ENCODE measurements around the gene CLNK.

The CLNK gene

DNA sequence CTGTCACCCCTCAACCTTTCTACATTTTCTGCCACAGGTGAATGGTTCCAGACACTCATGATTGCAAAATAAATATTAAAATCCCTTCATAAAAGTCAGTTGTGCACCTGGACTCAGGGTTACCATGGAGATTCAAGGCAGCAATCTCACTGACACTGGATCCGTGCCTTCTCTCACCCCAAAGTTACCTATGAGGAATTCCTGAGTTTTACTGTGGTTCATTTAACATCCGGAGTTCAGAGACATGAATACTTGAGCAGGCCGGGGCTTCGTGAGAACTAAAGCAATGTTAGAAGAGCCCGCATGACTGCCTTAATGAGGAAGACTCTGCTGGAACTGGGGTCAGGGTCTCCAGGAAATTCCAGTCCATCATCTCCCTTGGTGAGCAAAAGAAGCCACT lies 12.5 kb upstream of the CLNK start:
- H3K4me1 ChIP-seq (ENCODE audit: low read length) = no peaks in the 10 kb centered on the region
- H3K9me3 ChIP-seq (ENCODE audit: insufficient read depth, low read length) = no peaks in the 10 kb centered on the region
- TF ChIP-seq, protein P1, sequence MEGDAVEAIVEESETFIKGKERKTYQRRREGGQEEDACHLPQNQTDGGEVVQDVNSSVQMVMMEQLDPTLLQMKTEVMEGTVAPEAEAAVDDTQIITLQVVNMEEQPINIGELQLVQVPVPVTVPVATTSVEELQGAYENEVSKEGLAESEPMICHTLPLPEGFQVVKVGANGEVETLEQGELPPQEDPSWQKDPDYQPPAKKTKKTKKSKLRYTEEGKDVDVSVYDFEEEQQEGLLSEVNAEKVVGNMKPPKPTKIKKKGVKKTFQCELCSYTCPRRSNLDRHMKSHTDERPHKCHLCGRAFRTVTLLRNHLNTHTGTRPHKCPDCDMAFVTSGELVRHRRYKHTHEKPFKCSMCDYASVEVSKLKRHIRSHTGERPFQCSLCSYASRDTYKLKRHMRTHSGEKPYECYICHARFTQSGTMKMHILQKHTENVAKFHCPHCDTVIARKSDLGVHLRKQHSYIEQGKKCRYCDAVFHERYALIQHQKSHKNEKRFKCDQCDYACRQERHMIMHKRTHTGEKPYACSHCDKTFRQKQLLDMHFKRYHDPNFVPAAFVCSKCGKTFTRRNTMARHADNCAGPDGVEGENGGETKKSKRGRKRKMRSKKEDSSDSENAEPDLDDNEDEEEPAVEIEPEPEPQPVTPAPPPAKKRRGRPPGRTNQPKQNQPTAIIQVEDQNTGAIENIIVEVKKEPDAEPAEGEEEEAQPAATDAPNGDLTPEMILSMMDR (IDR thresholded peaks at IDR 0.05; ENCODE audit: low read depth, low read length) = no peak
- TF ChIP-seq EZH2phosphoT487 (IDR thresholded peaks at IDR 0.05; ENCODE audit: low read depth) = no peak
- no peaks in the 10 kb centered on the region for H3K27me3 ChIP-seq (ENCODE audit: low read depth, low read length)
- H3K79me2 ChIP-seq (ENCODE audit: low read length) = no peaks in the 10 kb centered on the region
- H3K4me2 ChIP-seq (ENCODE audit: low read length) = no peak overlapping the region
- H3K9ac ChIP-seq (ENCODE audit: low read length) = no peak overlapping the region
- H3K4me3 ChIP-seq (ENCODE audit: low read length) = no peak overlapping the region
- H2AFZ ChIP-seq (ENCODE audit: low read depth, low read length) = no peak overlapping the region
- no peaks in the 10 kb centered on the region for H3K36me3 ChIP-seq (replicated peaks; ENCODE audit: low read depth, low read length)
- no peaks in the 10 kb centered on the region for H4K20me1 ChIP-seq (ENCODE audit: insufficient read depth, low read length)
- no peak overlapping the region for H3K27ac ChIP-seq (ENCODE audit: low read length)

DNA sequence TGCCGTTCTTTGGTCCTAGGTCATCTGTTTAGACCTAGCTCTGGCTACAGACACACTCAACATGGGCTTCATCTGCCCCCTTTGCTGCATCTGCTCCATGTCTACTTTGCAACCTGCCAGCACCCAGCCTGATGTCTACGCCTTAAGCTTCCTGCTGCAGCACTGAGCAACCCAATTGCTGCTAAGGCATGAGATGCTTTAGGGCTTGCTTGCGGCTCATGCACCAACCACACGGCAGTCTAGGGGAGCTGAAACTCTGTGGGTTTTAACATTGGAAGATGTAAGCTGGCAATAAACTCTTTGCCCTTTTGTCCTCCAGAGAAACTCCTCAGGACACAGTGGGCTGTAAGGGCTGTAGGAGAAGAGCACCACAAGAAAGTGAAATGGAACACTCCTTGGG lies 11.7 kb upstream of the CLNK start:
- H3K9ac ChIP-seq (ENCODE audit: low read length) = no peak overlapping the region
- TF ChIP-seq EZH2phosphoT487 (IDR thresholded peaks at IDR 0.05; ENCODE audit: low read depth) = no peak
- TF ChIP-seq, protein P1 (IDR thresholded peaks at IDR 0.05; ENCODE audit: low read depth, low read length) = no peak

DNA sequence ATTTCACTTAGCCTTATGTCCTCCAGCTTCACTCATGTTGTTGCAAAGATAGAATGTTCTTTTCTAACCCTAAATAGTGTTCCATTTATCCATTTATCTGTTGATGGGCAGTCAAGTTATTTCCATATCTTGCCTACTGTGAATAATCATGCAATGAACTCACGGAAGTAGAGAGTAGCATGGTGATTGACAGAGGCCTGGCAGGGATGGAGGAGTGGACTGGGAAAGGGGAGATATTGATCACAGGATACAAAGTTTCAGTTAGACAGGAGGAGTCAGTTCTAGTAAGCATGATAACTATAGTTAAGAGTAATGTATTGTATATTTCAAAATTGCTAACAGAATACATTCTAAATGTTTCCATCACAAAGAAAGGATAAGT lies 10.3 kb upstream of the CLNK start:
- H3K4me3 ChIP-seq (ENCODE audit: low read length) = no peak overlapping the region
- H3K27me3 ChIP-seq (ENCODE audit: low read depth, low read length) = no peaks in the 10 kb centered on the region
- no peaks in the 10 kb centered on the region for H3K36me3 ChIP-seq (replicated peaks; ENCODE audit: low read depth, low read length)
- H3K79me2 ChIP-seq (ENCODE audit: low read length) = no peaks in the 10 kb centered on the region
- no peak overlapping the region for H3K27ac ChIP-seq (ENCODE audit: low read length)
- H3K4me2 ChIP-seq (ENCODE audit: low read length) = no peak overlapping the region
- no peak overlapping the region for H3K9ac ChIP-seq (ENCODE audit: low read length)
- no peak overlapping the region for H2AFZ ChIP-seq (ENCODE audit: low read depth, low read length)
- no peaks in the 10 kb centered on the region for H3K9me3 ChIP-seq (ENCODE audit: insufficient read depth, low read length)
- TF ChIP-seq, protein P1 (IDR thresholded peaks at IDR 0.05; ENCODE audit: low read depth, low read length) = no peak
- no peak for TF ChIP-seq EZH2phosphoT487 (IDR thresholded peaks at IDR 0.05; ENCODE audit: low read depth)
- peaks cover 10% of the 10 kb centered on the region for H3K4me1 ChIP-seq (ENCODE audit: low read length)
- H4K20me1 ChIP-seq (ENCODE audit: insufficient read depth, low read length) = no peaks in the 10 kb centered on the region

More for the DNA sequence above, 11.7 kb upstream of the CLNK start:
- Histone ChIP-seq H3K27me3 (ENCODE audit: low read depth, low read length) (no peaks in the 10 kb centered on the region), H3K9me3 (ENCODE audit: insufficient read depth, low read length) (no peaks in the 10 kb centered on the region), H3K4me2 (ENCODE audit: low read length) (no peak overlapping the region), H3K36me3 (replicated peaks; ENCODE audit: low read depth, low read length) (no peaks in the 10 kb centered on the region), H3K4me1 (ENCODE audit: low read length) (no peaks in the 10 kb centered on the region), H3K79me2 (ENCODE audit: low read length) (no peaks in the 10 kb centered on the region), H3K27ac (ENCODE audit: low read length) (no peak overlapping the region), H4K20me1 (ENCODE audit: insufficient read depth, low read length) (no peaks in the 10 kb centered on the region), H3K4me3 (ENCODE audit: low read length) (no peak overlapping the region), H2AFZ (ENCODE audit: low read depth, low read length) (no peak overlapping the region)

DNA sequence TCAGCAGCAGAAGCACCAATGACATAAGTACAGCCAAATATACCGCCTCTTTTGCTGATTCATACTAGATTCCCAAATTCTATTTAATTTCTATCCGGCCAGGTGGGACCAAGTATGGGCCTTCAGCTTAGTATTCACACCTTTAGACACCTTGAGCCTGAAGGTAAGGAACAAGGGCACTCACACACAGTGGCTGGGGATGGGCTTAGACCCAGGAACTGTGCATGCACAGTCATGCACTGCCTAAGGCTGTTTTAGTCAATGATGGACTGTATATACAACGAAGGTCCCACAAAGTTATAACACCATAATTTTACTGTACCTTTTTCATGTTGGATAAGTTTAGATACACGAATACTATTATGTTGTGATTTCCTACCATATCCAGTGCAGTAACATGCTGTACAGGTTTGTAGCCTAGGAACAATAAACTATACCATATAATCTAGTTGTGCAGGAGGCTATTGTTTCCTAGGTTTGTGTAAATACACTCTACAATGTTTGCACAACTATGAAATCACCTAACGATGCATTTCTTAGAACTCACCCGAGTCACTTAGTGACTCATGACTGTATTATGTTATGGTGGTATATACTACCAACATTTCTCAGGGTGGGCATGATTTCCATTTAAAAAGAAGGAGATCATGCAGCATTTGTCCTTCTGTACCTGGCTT lies 9.7 kb upstream of the CLNK start:
- Histone ChIP-seq H3K79me2 (ENCODE audit: low read length) (no peaks in the 10 kb centered on the region), H3K9me3 (ENCODE audit: insufficient read depth, low read length) (no peaks in the 10 kb centered on the region), H3K27me3 (ENCODE audit: low read depth, low read length) (no peaks in the 10 kb centered on the region), H4K20me1 (ENCODE audit: insufficient read depth, low read length) (no peaks in the 10 kb centered on the region), H2AFZ (ENCODE audit: low read depth, low read length) (no peak overlapping the region), H3K36me3 (replicated peaks; ENCODE audit: low read depth, low read length) (no peaks in the 10 kb centered on the region), H3K4me3 (ENCODE audit: low read length) (no peak overlapping the region), H3K9ac (ENCODE audit: low read length) (no peak overlapping the region), H3K4me2 (ENCODE audit: low read length) (no peak overlapping the region), H3K27ac (ENCODE audit: low read length) (no peak overlapping the region), H3K4me1 (ENCODE audit: low read length) (peaks cover 15% of the 10 kb centered on the region)
- TF ChIP-seq, protein P1 (IDR thresholded peaks at IDR 0.05; ENCODE audit: low read depth, low read length) = no peak
- no peak for TF ChIP-seq EZH2phosphoT487 (IDR thresholded peaks at IDR 0.05; ENCODE audit: low read depth)

Measured in OCI-LY3 (cell line).